ENCODE data around the gene PDZD8.
"Not testable (repeated sequence)": the region's sequence is repeated elsewhere in the genome, so short reads cannot be mapped to it uniquely, and the experiment has no call there.

PDZD8 gene

DNA sequence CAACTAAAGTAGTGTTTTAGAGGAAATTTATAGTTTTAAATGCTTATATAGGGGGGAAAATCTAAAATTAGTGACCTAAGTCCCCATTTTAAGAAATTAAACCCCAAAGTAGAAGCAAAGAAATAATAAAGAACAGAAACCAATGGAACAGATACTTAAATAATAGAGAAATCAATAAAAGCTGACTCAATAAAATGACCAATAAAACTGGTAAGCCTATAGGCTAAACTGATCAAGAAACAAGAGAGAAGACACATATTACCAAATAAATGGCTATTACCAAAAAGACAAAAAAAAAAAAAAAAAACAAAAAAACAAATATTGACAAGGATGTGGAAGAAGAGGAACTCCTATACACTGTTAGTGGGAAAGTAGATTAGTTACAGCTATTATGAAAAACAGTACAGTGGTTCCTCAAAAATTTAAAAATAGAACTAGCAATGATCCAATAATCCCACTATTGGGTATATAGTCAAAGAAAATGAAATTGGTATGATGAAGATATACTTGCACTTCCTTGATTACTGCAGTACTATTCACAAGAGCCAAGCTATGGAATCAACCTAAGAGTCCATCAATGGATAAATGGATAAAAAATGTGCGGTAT, 81.1 kb downstream of the PDZD8 start:
- TF ChIP-seq, protein P1, sequence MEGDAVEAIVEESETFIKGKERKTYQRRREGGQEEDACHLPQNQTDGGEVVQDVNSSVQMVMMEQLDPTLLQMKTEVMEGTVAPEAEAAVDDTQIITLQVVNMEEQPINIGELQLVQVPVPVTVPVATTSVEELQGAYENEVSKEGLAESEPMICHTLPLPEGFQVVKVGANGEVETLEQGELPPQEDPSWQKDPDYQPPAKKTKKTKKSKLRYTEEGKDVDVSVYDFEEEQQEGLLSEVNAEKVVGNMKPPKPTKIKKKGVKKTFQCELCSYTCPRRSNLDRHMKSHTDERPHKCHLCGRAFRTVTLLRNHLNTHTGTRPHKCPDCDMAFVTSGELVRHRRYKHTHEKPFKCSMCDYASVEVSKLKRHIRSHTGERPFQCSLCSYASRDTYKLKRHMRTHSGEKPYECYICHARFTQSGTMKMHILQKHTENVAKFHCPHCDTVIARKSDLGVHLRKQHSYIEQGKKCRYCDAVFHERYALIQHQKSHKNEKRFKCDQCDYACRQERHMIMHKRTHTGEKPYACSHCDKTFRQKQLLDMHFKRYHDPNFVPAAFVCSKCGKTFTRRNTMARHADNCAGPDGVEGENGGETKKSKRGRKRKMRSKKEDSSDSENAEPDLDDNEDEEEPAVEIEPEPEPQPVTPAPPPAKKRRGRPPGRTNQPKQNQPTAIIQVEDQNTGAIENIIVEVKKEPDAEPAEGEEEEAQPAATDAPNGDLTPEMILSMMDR (IDR thresholded peaks at IDR 0.05; ENCODE audit: low read depth, low read length), result no peak
- no peak for DNase-seq (ENCODE audit: low read depth, low spot score)
- in situ Hi-C loops (cut with HindIII; ENCODE audit: low sequenced_read_pairs), result no loop called here
- no peak overlapping the region for H3K4me3 ChIP-seq (ENCODE audit: low read depth, low read length)

DNA sequence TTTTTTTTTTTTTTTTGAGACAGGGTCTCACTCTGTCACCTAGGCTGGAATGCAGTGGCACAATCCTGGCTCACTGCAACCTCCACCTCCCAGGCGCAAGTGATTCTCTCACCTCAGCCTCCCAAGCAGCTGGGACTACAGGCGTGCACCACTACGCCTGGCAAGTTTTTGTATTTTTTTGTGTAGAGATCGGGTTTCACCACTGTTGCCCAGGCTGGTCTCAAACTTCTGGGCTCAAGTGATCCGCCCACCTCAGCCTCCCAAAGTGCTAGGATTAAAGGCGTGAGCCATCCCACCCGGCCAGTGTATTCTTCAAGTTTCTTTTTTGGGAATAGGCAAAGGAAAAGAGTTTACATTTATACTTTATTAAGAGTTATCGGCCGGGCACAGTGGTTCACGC, 84.4 kb downstream of the PDZD8 start:
- DNase-seq (ENCODE audit: low read depth, low spot score); H3K4me3 ChIP-seq (ENCODE audit: low read depth, low read length); in situ Hi-C loops (cut with HindIII; ENCODE audit: low sequenced_read_pairs): not testable (repeated sequence)

DNA sequence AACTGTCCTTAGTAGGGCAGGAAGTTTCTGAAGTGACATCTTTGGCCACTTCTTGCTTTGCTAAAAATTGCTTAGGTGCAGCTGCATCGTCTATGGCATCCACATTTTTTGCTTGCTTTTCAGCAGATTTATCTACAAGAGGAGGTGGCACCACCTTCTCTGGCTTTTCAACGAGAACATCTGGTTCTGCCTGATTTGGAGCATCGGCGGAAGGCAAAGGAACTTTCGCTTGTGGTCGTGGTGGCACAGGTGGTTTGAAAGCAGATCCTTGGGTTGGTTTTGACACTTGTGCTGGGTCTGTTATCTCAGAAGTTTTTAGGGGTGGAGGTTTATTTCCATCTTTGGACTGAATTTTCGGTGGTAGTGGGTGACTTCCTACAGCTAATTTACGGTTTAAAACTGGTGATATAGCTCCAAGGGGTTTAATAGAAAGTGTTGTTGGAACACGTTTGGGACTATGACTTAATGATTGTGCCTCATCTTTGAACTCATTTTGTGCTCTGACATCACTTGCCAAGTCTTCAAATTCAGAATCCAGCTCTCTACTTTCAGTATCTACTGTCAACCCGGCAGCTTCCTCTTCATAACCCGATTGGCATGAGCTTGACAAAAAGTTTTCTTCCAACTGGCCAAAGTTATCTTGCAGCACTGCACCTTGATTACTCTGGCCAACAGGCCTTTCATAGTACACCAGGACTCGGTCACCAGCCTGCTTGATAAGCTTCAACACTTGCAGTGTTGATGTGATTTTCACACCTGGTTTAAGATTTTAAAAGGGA, 90.3 kb downstream of the PDZD8 start:
- H3K4me3 ChIP-seq (ENCODE audit: low read depth, low read length), result no peak overlapping the region
- in situ Hi-C loops (cut with HindIII; ENCODE audit: low sequenced_read_pairs), result no loop called here
- no peak for DNase-seq (ENCODE audit: low read depth, low spot score)
- TF ChIP-seq, protein P1 (IDR thresholded peaks at IDR 0.05; ENCODE audit: low read depth, low read length), result no peak

DNA sequence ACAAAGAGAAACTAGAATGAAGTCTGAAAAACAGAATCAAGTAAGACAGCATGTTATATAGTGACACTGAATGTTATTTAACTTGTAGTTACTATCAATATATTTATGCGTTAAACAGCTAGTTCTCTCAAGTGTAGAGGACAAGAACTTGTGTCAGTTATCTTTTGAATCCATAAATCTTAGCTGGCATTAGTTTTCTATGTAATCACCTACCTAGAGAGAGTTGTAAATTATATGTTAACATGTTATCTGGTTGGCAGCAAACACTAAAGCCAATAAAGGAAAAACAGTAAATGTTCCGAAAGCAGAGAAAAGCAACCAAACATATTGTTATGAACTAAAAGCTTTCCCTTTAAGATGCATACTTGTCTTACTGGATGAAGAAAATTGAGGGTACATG, 97.6 kb downstream of the PDZD8 start:
- DNase-seq (ENCODE audit: low read depth, low spot score), result no peak
- in situ Hi-C loops (cut with HindIII; ENCODE audit: low sequenced_read_pairs), result no loop called here

DNA sequence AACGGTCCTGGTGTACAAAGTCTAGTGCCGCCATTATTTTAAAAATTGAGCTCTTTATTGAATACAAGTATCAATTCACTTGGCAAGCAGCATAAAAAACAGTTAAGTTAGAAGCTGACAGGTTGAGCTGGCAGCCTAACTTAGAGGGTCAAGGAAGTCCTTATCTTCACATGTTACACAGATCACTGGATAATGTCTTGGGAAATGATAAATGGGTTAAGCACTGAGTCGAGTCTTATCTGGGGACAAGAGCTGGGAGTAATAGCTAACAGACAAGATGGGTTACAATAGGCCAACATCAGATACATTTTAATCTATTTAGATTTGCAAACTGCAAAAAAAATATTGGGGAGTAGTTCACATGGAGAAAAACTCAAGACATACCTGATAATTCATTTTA, 100.1 kb downstream of the PDZD8 start:
- no peak for DNase-seq (ENCODE audit: low read depth, low spot score)
- no peak overlapping the region for H3K4me3 ChIP-seq (ENCODE audit: low read depth, low read length)
- in situ Hi-C loops (cut with HindIII; ENCODE audit: low sequenced_read_pairs), result no loop called here
- TF ChIP-seq, protein P1 (IDR thresholded peaks at IDR 0.05; ENCODE audit: low read depth, low read length), result no peak

More for the DNA sequence above, 97.6 kb downstream of the PDZD8 start:
- TF ChIP-seq, protein P1 (IDR thresholded peaks at IDR 0.05; ENCODE audit: low read depth, low read length), result no peak
- H3K4me3 ChIP-seq (ENCODE audit: low read depth, low read length), result no peak overlapping the region

DNA sequence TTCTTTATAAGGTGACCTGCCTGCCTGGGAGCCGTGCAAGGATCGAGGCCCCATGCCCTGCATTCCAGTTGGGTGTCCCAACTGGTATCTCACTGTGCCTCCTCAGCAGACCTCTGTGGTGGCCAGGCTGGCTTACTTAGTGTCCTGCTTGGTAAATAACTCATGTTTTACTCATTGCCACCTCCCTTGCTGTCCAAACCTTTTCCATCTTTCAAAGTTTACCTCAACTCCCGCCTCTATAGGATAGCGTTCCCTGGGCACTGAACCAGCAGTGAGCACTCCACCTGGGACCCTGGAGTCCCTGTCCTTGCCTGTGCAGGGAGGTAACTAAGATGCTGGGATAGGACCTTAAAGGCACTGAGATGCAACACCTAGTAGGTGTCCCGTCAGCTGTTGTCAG, 100.7 kb downstream of the PDZD8 start:
- in situ Hi-C loops (cut with HindIII; ENCODE audit: low sequenced_read_pairs), result no loop called here
- H3K4me3 ChIP-seq (ENCODE audit: low read depth, low read length), result no peak overlapping the region
- DNase-seq (ENCODE audit: low read depth, low spot score), result no peak
- TF ChIP-seq, protein P1 (IDR thresholded peaks at IDR 0.05; ENCODE audit: low read depth, low read length), result no peak

DNA sequence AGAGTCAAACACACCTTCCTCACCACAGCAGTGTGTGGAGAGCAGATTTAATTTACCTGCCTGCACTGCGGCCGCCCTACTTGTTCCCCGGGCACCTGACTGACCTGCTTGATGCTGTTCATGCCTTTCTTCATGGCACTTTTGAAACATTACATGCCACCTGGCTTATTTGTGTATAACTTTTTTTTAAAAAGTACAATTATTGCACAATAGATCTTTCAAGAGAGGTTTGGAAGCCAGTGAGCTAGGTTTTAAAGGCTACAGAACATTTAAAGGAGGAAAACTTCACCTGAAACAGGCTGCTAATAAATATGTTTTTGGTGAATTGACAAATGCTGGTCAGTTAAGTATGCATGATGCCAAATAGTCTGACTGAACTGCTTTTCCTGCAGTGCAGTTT, 101.3 kb downstream of the PDZD8 start:
- no peak for DNase-seq (ENCODE audit: low read depth, low spot score)
- TF ChIP-seq, protein P1 (IDR thresholded peaks at IDR 0.05; ENCODE audit: low read depth, low read length), result no peak
- no peak overlapping the region for H3K4me3 ChIP-seq (ENCODE audit: low read depth, low read length)
- in situ Hi-C loops (cut with HindIII; ENCODE audit: low sequenced_read_pairs), result no loop called here

Measured in astrocyte of the spinal cord (primary cell).